ENCODE data around the gene SETD5. TPM values are rescaled to one million over a fixed set of nuclear protein-coding genes. Genes with fewer than 3 reads are reported as not detected.
A peak's percentile ranks its signal among the peaks of the same experiment; 100 is the strongest.

The SETD5 gene
- total and polyA plus RNA-seq, 9 donors: 62.3 to 116 (median 86.8) TPM

GRCh38 chr3:9373465-9373864 is 23.9 kb upstream of the SETD5 start:
- Histone ChIP-seq H3K27me3 (ENCODE audit: control insufficient read depth, insufficient read depth, low read length) (no peaks in the 10 kb centered on the region), H3K4me1 (ENCODE audit: control insufficient read depth, insufficient read depth, low read length) (no peaks in the 10 kb centered on the region), H3K4me3 (ENCODE audit: low read length) (no peak overlapping the region), H3K36me3 (ENCODE audit: control insufficient read depth, insufficient read depth, low read length) (peaks cover 56% of the 10 kb centered on the region), H3K9me3 (replicated peaks; ENCODE audit: control insufficient read depth, low read depth, low read length) (no peaks in the 10 kb centered on the region), H3K27ac (ENCODE audit: low read length) (no peak overlapping the region)
- WGBS (ENCODE audit: insufficient coverage): 67% methylated on average over 1 of the region's 3 CpGs
- DNase-seq: no peak

GRCh38 chr3:9377981-9378380 is 19.4 kb upstream of the SETD5 start:
- WGBS (ENCODE audit: insufficient coverage): no CpG with 5 or more reads among the region's 1 CpG
- Histone ChIP-seq H3K36me3 (ENCODE audit: control insufficient read depth, insufficient read depth, low read length) (peaks cover 45% of the 10 kb centered on the region), H3K27me3 (ENCODE audit: control insufficient read depth, insufficient read depth, low read length) (no peaks in the 10 kb centered on the region), H3K9me3 (replicated peaks; ENCODE audit: control insufficient read depth, low read depth, low read length) (no peaks in the 10 kb centered on the region), H3K4me3 (ENCODE audit: low read length) (no peak overlapping the region), H3K27ac (ENCODE audit: low read length) (no peak overlapping the region), H3K4me1 (ENCODE audit: control insufficient read depth, insufficient read depth, low read length) (no peaks in the 10 kb centered on the region)
- no peak for DNase-seq

- no peaks in the 10 kb centered on the region for H3K4me1 ChIP-seq (ENCODE audit: control insufficient read depth, insufficient read depth, low read length)
- WGBS (ENCODE audit: insufficient coverage): 30% methylated on average over 2 of the region's 4 CpGs
- H3K36me3 ChIP-seq (ENCODE audit: control insufficient read depth, insufficient read depth, low read length): peaks cover 40% of the 10 kb centered on the region
- H3K9me3 ChIP-seq (replicated peaks; ENCODE audit: control insufficient read depth, low read depth, low read length): no peaks in the 10 kb centered on the region
- H3K27ac ChIP-seq (ENCODE audit: low read length): no peak overlapping the region
- no peaks in the 10 kb centered on the region for H3K27me3 ChIP-seq (ENCODE audit: control insufficient read depth, insufficient read depth, low read length)
- DNase-seq: no peak
- H3K4me3 ChIP-seq (ENCODE audit: low read length): no peak overlapping the region
Measured at GRCh38 chr3:9379327-9379726, 18.1 kb upstream of the SETD5 start.

- H3K4me3 ChIP-seq (ENCODE audit: low read length): no peak overlapping the region
- H3K4me1 ChIP-seq (ENCODE audit: control insufficient read depth, insufficient read depth, low read length): no peaks in the 10 kb centered on the region
- no peaks in the 10 kb centered on the region for H3K27me3 ChIP-seq (ENCODE audit: control insufficient read depth, insufficient read depth, low read length)
- H3K9me3 ChIP-seq (replicated peaks; ENCODE audit: control insufficient read depth, low read depth, low read length): no peaks in the 10 kb centered on the region
- no peak for DNase-seq
- H3K27ac ChIP-seq (ENCODE audit: low read length): no peak overlapping the region
- peaks cover 41% of the 10 kb centered on the region for H3K36me3 ChIP-seq (ENCODE audit: control insufficient read depth, insufficient read depth, low read length)
- WGBS (ENCODE audit: insufficient coverage): 80% methylated on average over 2 of the region's 3 CpGs
Measured at GRCh38 chr3:9380014-9380413, 17.4 kb upstream of the SETD5 start.

GRCh38 chr3:9384141-9384828 is 13.1 kb upstream of the SETD5 start:
- H3K9me3 ChIP-seq (replicated peaks; ENCODE audit: control insufficient read depth, low read depth, low read length): no peaks in the 10 kb centered on the region
- H3K27me3 ChIP-seq (ENCODE audit: control insufficient read depth, insufficient read depth, low read length): no peaks in the 10 kb centered on the region
- 75% methylated on average over 6 of the region's 13 CpGs for WGBS (ENCODE audit: insufficient coverage)
- no peaks in the 10 kb centered on the region for H3K4me1 ChIP-seq (ENCODE audit: control insufficient read depth, insufficient read depth, low read length)
- no peak overlapping the region for H3K27ac ChIP-seq (ENCODE audit: low read length)
- no peak for DNase-seq
- no peak overlapping the region for H3K4me3 ChIP-seq (ENCODE audit: low read length)
- H3K36me3 ChIP-seq (ENCODE audit: control insufficient read depth, insufficient read depth, low read length): peaks cover 48% of the 10 kb centered on the region

- no peaks in the 10 kb centered on the region for H3K27me3 ChIP-seq (ENCODE audit: control insufficient read depth, insufficient read depth, low read length)
- peaks cover 48% of the 10 kb centered on the region for H3K36me3 ChIP-seq (ENCODE audit: control insufficient read depth, insufficient read depth, low read length)
- H3K4me3 ChIP-seq (ENCODE audit: low read length): no peak overlapping the region
- no peak overlapping the region for H3K27ac ChIP-seq (ENCODE audit: low read length)
- DNase-seq: peak; percentile 52
- no CpG with 5 or more reads among the region's 2 CpGs for WGBS (ENCODE audit: insufficient coverage)
- H3K4me1 ChIP-seq (ENCODE audit: control insufficient read depth, insufficient read depth, low read length): no peaks in the 10 kb centered on the region
- H3K9me3 ChIP-seq (replicated peaks; ENCODE audit: control insufficient read depth, low read depth, low read length): no peaks in the 10 kb centered on the region
Measured at GRCh38 chr3:9385187-9386077, 12.0 kb upstream of the SETD5 start.

GRCh38 chr3:9386078-9386459 is 11.3 kb upstream of the SETD5 start:
- H3K9me3 ChIP-seq (replicated peaks; ENCODE audit: control insufficient read depth, low read depth, low read length): no peaks in the 10 kb centered on the region
- no peaks in the 10 kb centered on the region for H3K27me3 ChIP-seq (ENCODE audit: control insufficient read depth, insufficient read depth, low read length)
- H3K36me3 ChIP-seq (ENCODE audit: control insufficient read depth, insufficient read depth, low read length): peaks cover 50% of the 10 kb centered on the region
- no peaks in the 10 kb centered on the region for H3K4me1 ChIP-seq (ENCODE audit: control insufficient read depth, insufficient read depth, low read length)
- no CpG with 5 or more reads among the region's 3 CpGs for WGBS (ENCODE audit: insufficient coverage)
- DNase-seq: no peak
- H3K27ac ChIP-seq (ENCODE audit: low read length): no peak overlapping the region
- no peak overlapping the region for H3K4me3 ChIP-seq (ENCODE audit: low read length)

GRCh38 chr3:9386501-9387321 is 10.7 kb upstream of the SETD5 start:
- Histone ChIP-seq H3K27me3 (ENCODE audit: control insufficient read depth, insufficient read depth, low read length) (no peaks in the 10 kb centered on the region), H3K9me3 (replicated peaks; ENCODE audit: control insufficient read depth, low read depth, low read length) (no peaks in the 10 kb centered on the region), H3K36me3 (ENCODE audit: control insufficient read depth, insufficient read depth, low read length) (peaks cover 56% of the 10 kb centered on the region), H3K27ac (ENCODE audit: low read length) (no peak overlapping the region), H3K4me1 (ENCODE audit: control insufficient read depth, insufficient read depth, low read length) (no peaks in the 10 kb centered on the region), H3K4me3 (ENCODE audit: low read length) (no peak overlapping the region)
- DNase-seq: no peak
- no CpG with 5 or more reads among the region's 1 CpG for WGBS (ENCODE audit: insufficient coverage)

GRCh38 chr3:9387322-9387655 is 10.1 kb upstream of the SETD5 start:
- H3K9me3 ChIP-seq (replicated peaks; ENCODE audit: control insufficient read depth, low read depth, low read length): no peaks in the 10 kb centered on the region
- no peak for DNase-seq

GRCh38 chr3:9388142-9388541 is 9.3 kb upstream of the SETD5 start:
- H3K4me3 ChIP-seq (ENCODE audit: low read length): no peak overlapping the region
- no peaks in the 10 kb centered on the region for H3K4me1 ChIP-seq (ENCODE audit: control insufficient read depth, insufficient read depth, low read length)
- H3K27ac ChIP-seq (ENCODE audit: low read length): no peak overlapping the region
- no peak for DNase-seq
- H3K9me3 ChIP-seq (replicated peaks; ENCODE audit: control insufficient read depth, low read depth, low read length): no peaks in the 10 kb centered on the region
- H3K27me3 ChIP-seq (ENCODE audit: control insufficient read depth, insufficient read depth, low read length): no peaks in the 10 kb centered on the region
- H3K36me3 ChIP-seq (ENCODE audit: control insufficient read depth, insufficient read depth, low read length): peaks cover 51% of the 10 kb centered on the region
- WGBS (ENCODE audit: insufficient coverage): no CpG with 5 or more reads among the region's 2 CpGs

More at GRCh38 chr3:9387322-9387655, 10.1 kb upstream of the SETD5 start:
- no peak overlapping the region for H3K27ac ChIP-seq (ENCODE audit: low read length)
- no peaks in the 10 kb centered on the region for H3K4me1 ChIP-seq (ENCODE audit: control insufficient read depth, insufficient read depth, low read length)
- no CpG with 5 or more reads among the region's 2 CpGs for WGBS (ENCODE audit: insufficient coverage)
- no peak overlapping the region for H3K4me3 ChIP-seq (ENCODE audit: low read length)
- no peaks in the 10 kb centered on the region for H3K27me3 ChIP-seq (ENCODE audit: control insufficient read depth, insufficient read depth, low read length)
- peaks cover 56% of the 10 kb centered on the region for H3K36me3 ChIP-seq (ENCODE audit: control insufficient read depth, insufficient read depth, low read length)
